Kidney (tissue), 14 donors: ENCODE measurements around the gene MYH14. TPM values are rescaled to one million over a fixed set of nuclear protein-coding genes. Genes with fewer than 3 reads are reported as not detected.
"Not testable (repeated sequence)": the region's sequence is repeated elsewhere in the genome, so short reads cannot be mapped to it uniquely, and the experiment has no call there.

ENCODE experiments used
- DNase-seq, 5 donors: peaks; one replicate each; pipeline ENCODE4 v3.0.0-alpha.2; 2013 to 2020
- FAIRE-seq: peaks from 2 replicates; lab custom pipeline; 2012; peaks lifted over from hg19 to GRCh38; lab: Jason Lieb, UNC
- H3K27ac ChIP-seq, 2 donors: one replicate each; pipeline ENCODE4 v1.7.0; 2013; ENCODE audit warnings: low read depth in 2 of 2, low read length in 2 of 2, inconsistent platforms in 1 of 2
- H3K27me3 ChIP-seq: one replicate; pipeline ENCODE4 v1.7.1; 2013; ENCODE audit warnings: low read length, inconsistent platforms; ENCODE audit not compliant: control insufficient read depth, insufficient read depth
- H3K36me3 ChIP-seq, 3 donors: one replicate each; pipeline versions ENCODE4 v1.7.0 to v1.7.1; 2013; ENCODE audit warnings: low read length in 3 of 3, control low read depth in 1 of 3, inconsistent platforms in 1 of 3; ENCODE audit not compliant: insufficient read depth in 3 of 3, control insufficient read depth in 2 of 3
- H3K4me1 ChIP-seq, 3 donors: one replicate each; pipeline versions ENCODE4 v1.7.0 to v1.7.1; 2013; ENCODE audit warnings: low read length in 3 of 3, inconsistent platforms in 1 of 3, low read depth in 1 of 3; ENCODE audit not compliant: control insufficient read depth in 2 of 3, insufficient read depth in 2 of 3
- H3K4me3 ChIP-seq, 3 donors: one replicate each; pipeline versions ENCODE4 v1.7.0 to v1.8.1; 2013; ENCODE audit warnings: low read length in 3 of 3, control low read depth in 1 of 3, inconsistent platforms in 1 of 3
- H3K9ac ChIP-seq, 3 donors: one replicate each; pipeline versions ENCODE4 v1.7.0 to v1.7.1; 2013; ENCODE audit warnings: low read length in 3 of 3, control low read depth in 1 of 3, inconsistent platforms in 1 of 3
- H3K9me3 ChIP-seq, 3 donors: one replicate each; pipeline versions ENCODE4 v1.7.0 to v1.7.1; 2013; ENCODE audit warnings: low read length in 3 of 3, control low read depth in 1 of 3, inconsistent platforms in 1 of 3; ENCODE audit not compliant: control insufficient read depth in 2 of 3, insufficient read depth in 1 of 3
- CTCF ChIP-seq: IDR thresholded peaks from 3 replicates; pipeline ENCODE4 v1.5.1; 2012; ENCODE audit warnings: mild to moderate bottlenecking, moderate library complexity, borderline replicate concordance; ENCODE audit not compliant: insufficient read depth; ENCODE audit errors: extremely low read depth
- intact Hi-C: fragments of 100-400 bp; cut with DNase I; formaldehyde crosslinking; loops from one replicate; pipeline ENCODE4 v1.11.1; 2022
- polyA plus RNA-seq: library from polyadenylated mRNA; stranded (reverse); fragments of 350-450 nt; fragmentation: Illumina TruSeq; extraction: RNeasy Lipid Tissue Mini Kit (QIAGEN cat#74804); gene quantifications from one replicate; pipeline ENCODE4 v1.2.3, GENCODE V29; 2014; ENCODE audit warnings: low read depth, low replicate concordance; ENCODE audit not compliant: insufficient read depth
- total RNA-seq: library from RNA; stranded (reverse); fragmentation: NEBNext Ultra II Directional; extraction: Animal tissue kit (Norgen Biotek cat#: 25700); gene quantifications from one replicate; pipeline ENCODE4 v1.2.1, GENCODE V29; 2021
- donor health status: control.
- donor health status: control.
- donor health status: control.
- donor health status: control.
- donor health status: control.
- donor health status: DM: yes; HTN: yes; CAD: no.
- donor health status: Normal renal cell carcinoma (clear cell type).

Gene MYH14
- total and polyA plus RNA-seq, 2 donors from 2014 or later = 23.9 to 81.4 TPM

- no peak overlapping the region for H3K4me3 ChIP-seq
- H3K27ac ChIP-seq = no peak overlapping the region
- intact Hi-C loops = no loop called here
- H3K9ac ChIP-seq = no peak overlapping the region
- DNase-seq (no peak), FAIRE-seq (no peak)
- peak; percentile 41 for TF ChIP-seq CTCF
- H3K9me3 ChIP-seq = no peaks in the 10 kb centered on the region
- H3K27me3 ChIP-seq = peaks cover 9% of the 10 kb centered on the region
- H3K36me3 ChIP-seq = no peaks in the 10 kb centered on the region
- H3K4me1 ChIP-seq = peaks cover 0 to 27% (median 0%) of the 10 kb centered on the region in 3 donors
Observed at GRCh38 chr19:50328873-50329145, 125.4 kb downstream of the MYH14 start.

GRCh38 chr19:50329146-50329925 lies 125.9 kb downstream of the MYH14 start, which contains the start of gene KCNC3:
TSS of gene KCNC3 (minus strand) at chr19:50329377. CDS start at chr19:50329082, 295 bp downstream.
- peak; percentile 100 for DNase-seq
- TF ChIP-seq CTCF = no peak
- peak; percentile 97 for FAIRE-seq
- H3K4me1 ChIP-seq = peaks cover 0 to 31% (median 0%) of the 10 kb centered on the region in 3 donors
- no peaks in the 10 kb centered on the region for H3K9me3 ChIP-seq
- H3K27me3 ChIP-seq = peaks cover 9% of the 10 kb centered on the region
- H3K4me3 ChIP-seq = peak within 1 kb of the TSS; percentile 74 to 81 (median 79)
- H3K9ac ChIP-seq = peak within 1 kb of the TSS in 1 of 3 donors; percentile 35
- intact Hi-C loops = no loop called here
- peak within 1 kb of the TSS; percentile 70 to 84 for H3K27ac ChIP-seq
- H3K36me3 ChIP-seq = no peaks in the 10 kb centered on the region

- H3K27ac ChIP-seq = peak overlapping the region; percentile 70 to 77
- intact Hi-C loops, H3K9me3 ChIP-seq, H3K27me3 ChIP-seq, FAIRE-seq, H3K36me3 ChIP-seq: not testable (repeated sequence)
- H3K4me1 ChIP-seq = peaks cover 0 to 31% (median 0%) of the 10 kb centered on the region in 3 donors
- DNase-seq = peak in 1 of 5 donors; percentile 79
- H3K9ac ChIP-seq = peak overlapping the region in 1 of 3 donors; percentile 23
- peak overlapping the region; percentile 74 to 81 (median 79) for H3K4me3 ChIP-seq
Observed at GRCh38 chr19:50329926-50330294, 126.5 kb downstream of the MYH14 start.

GRCh38 chr19:50330365-50331078 lies 127.1 kb downstream of the MYH14 start:
- intact Hi-C loops = no loop called here
- Histone ChIP-seq H3K4me1 (peaks cover 0 to 31% (median 0%) of the 10 kb centered on the region in 3 donors), H3K27ac (peak overlapping the region; percentile 84 to 89), H3K9me3 (no peaks in the 10 kb centered on the region), H3K9ac (peak overlapping the region; percentile 35 to 91 (median 55)), H3K36me3 (no peaks in the 10 kb centered on the region), H3K27me3 (peaks cover 9% of the 10 kb centered on the region), H3K4me3 (peak overlapping the region; percentile 63 to 81 (median 79))
- DNase-seq = peak; percentile 94 to 97 (median 96)
- no peak for FAIRE-seq
- TF ChIP-seq CTCF = no peak
